Right lobe of liver (tissue), 6 donors: ENCODE data around the gene SPANXC. TPM values are rescaled to one million over a fixed set of nuclear protein-coding genes. Genes with fewer than 3 reads are reported as not detected.
"Not testable (repeated sequence)": the region's sequence is repeated elsewhere in the genome, so short reads cannot be mapped to it uniquely, and the experiment has no call there.

Source experiments
- ATAC-seq, 4 donors: fragments of 200-7000 bp; cut with Tn5 transposase; one replicate each; pipeline ENCODE4 v1.9.1; 2020; ENCODE audit warnings: mild to moderate bottlenecking in 4 of 4, moderate library complexity in 4 of 4
- DNase-seq, 3 donors: peaks; one replicate each; pipeline ENCODE4 v3.0.0-alpha.2; 2020
- H3K27ac ChIP-seq, 3 donors: fragments of 200-600 bp; one replicate each; pipeline ENCODE4 v1.8.0; 2022
- H3K27me3 ChIP-seq, 2 donors: fragments of 200-600 bp; one replicate each; pipeline ENCODE4 v1.8.0; 2022
- H3K36me3 ChIP-seq, 4 donors: fragments of 200-600 bp; sonication (generic) in 1 of 4; one replicate each; pipeline versions ENCODE4 v1.5.1 to v1.8.0; 2017 to 2022; ENCODE audit warnings: control low read depth in 1 of 4
- H3K4me1 ChIP-seq, 4 donors: fragments of 200-600 bp; sonication (generic) in 1 of 4; one replicate each; pipeline versions ENCODE4 v1.5.1 to v1.8.0; 2017 to 2022; ENCODE audit warnings: control low read depth in 1 of 4
- H3K4me3 ChIP-seq, 3 donors: fragments of 200-600 bp; one replicate each; pipeline ENCODE4 v1.8.0; 2022
- H3K9me3 ChIP-seq, 4 donors: fragments of 200-600 bp; sonication (generic) in 1 of 4; one replicate each; pipeline versions ENCODE4 v1.5.1 to v1.8.0; 2017 to 2022; ENCODE audit warnings: control low read depth in 1 of 4
- POLR2A ChIP-seq: fragments of 450-650 bp; IDR thresholded peaks from one replicate; pipeline ENCODE4 v1.6.1; 2017; ENCODE audit warnings: antibody characterized with exemption, mild to moderate bottlenecking
- WGBS: methylation state at CpG from one replicate; pipeline ENCODE4 v1.1.6; 2018; ENCODE audit warnings: low coverage, low lambda C conversion rate; ENCODE audit not compliant: insufficient coverage; ENCODE audit errors: missing lambda C conversion rate; 5-methylcytosine and 5-hydroxymethylcytosine counted together
- intact Hi-C, 2 donors: fragments of 100-400 bp; cut with DNase I; formaldehyde crosslinking; loops; one replicate each; pipeline versions ENCODE4 v1.11.2 to v1.14.1; 2022
- long read RNA-seq: library from polyadenylated mRNA; unstranded; transcript quantifications from one replicate; pipeline ENCODE4 v2.0.0, GENCODE V29; 2019
- total RNA-seq, 6 experiments: library from RNA; depleted of rRNA in 2 of 6; stranded (reverse); fragments of >200 nt in 2 of 6; fragmentation: NEBNext Ultra II Directional in 3 of 6; extraction: Animal tissue kit (Norgen Biotek cat#: 25700) in 3 of 6; gene quantifications; one replicate each; pipeline versions ENCODE4 v1.1.0 to v1.2.4, GENCODE V29; 2016 to 2023
- TF ChIP-seq, protein P1 (sequence below), 4 donors: fragments of 200-600 bp in 3 of 4; fragments of 450-650 bp in 1 of 4; IDR thresholded peaks; one replicate each; pipeline versions ENCODE4 v1.5.1 to v1.8.0; 2016 to 2022; ENCODE audit warnings: antibody characterized with exemption in 4 of 4, mild to moderate bottlenecking in 2 of 4
- donor health status: DM: no; HTN: yes; CAD: no.
- donor health status: DM: no; HTN: no; CAD: no.
- donor health status: DM: no; HTN: no; CAD: no.
- donor health status: DM: no; HTN: yes; CAD: no.
- donor health status: DM: no; HTN: yes; CAD: no.

The SPANXC gene, protein sequence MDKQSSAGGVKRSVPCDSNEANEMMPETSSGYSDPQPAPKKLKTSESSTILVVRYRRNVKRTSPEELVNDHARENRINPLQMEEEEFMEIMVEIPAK
- not detected for total RNA-seq
- long read RNA-seq = 0 reads

DNA sequence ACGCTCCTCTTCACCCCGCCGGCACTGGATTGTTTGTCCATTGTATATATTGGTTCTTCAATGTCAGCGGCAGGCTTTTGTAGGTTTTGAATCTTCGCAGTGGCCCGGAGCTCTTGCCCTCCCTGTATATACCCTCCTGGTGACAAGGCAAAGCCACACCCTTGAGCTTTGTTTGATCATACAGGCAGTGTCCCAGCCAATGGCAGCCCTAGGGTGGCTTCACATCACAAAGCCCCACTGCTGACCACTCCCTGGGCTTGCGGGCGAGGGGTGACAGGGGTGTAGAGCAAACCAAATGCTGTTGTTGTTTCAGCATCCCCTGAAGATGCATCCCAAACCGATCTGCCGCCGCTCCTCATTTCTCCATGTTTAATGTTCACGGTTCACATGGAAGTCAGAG is at the start of gene SPANXC:
SPANXC (minus strand) TSS at position 101 of the 400 bp plus-strand sequence; CDS start at position 41, 60 bp downstream.
- intact Hi-C loops, H3K9me3 ChIP-seq, H3K27me3 ChIP-seq, H3K27ac ChIP-seq, DNase-seq, H3K4me1 ChIP-seq, ATAC-seq, H3K36me3 ChIP-seq, H3K4me3 ChIP-seq: not testable (repeated sequence)
- WGBS = 76% methylated on average over 3 of the region's 12 CpGs

DNA sequence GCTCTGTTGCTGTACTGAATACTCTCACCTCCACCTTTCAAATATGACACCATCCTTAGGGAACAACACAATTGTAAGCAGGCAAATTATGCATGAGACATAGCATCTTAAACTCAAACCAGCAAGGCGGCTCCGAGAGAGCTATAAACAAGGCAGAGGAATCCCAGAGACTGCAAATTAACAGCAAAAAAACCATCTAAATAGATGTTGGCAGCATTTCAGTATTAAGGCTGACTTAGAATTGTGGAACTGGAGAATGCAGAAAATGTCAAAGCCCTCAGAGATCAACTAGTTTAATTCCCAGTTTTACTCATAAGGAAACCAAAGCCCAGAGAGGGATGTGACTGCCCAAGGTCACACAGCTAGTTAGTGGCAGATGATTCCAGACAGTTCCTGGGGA is 37.2 kb upstream of the SPANXC start:
- no peak for DNase-seq
- H3K36me3 ChIP-seq = no peaks in the 10 kb centered on the region
- no peaks in the 10 kb centered on the region for H3K27me3 ChIP-seq
- no peaks in the 10 kb centered on the region for H3K4me1 ChIP-seq
- intact Hi-C loops = no loop called here
- TF ChIP-seq, protein P1, sequence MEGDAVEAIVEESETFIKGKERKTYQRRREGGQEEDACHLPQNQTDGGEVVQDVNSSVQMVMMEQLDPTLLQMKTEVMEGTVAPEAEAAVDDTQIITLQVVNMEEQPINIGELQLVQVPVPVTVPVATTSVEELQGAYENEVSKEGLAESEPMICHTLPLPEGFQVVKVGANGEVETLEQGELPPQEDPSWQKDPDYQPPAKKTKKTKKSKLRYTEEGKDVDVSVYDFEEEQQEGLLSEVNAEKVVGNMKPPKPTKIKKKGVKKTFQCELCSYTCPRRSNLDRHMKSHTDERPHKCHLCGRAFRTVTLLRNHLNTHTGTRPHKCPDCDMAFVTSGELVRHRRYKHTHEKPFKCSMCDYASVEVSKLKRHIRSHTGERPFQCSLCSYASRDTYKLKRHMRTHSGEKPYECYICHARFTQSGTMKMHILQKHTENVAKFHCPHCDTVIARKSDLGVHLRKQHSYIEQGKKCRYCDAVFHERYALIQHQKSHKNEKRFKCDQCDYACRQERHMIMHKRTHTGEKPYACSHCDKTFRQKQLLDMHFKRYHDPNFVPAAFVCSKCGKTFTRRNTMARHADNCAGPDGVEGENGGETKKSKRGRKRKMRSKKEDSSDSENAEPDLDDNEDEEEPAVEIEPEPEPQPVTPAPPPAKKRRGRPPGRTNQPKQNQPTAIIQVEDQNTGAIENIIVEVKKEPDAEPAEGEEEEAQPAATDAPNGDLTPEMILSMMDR (IDR thresholded peaks at IDR 0.05) = no peak
- TF ChIP-seq POLR2A = no peak
- ATAC-seq = no peak
- H3K4me3 ChIP-seq = no peak overlapping the region
- 50% methylated on average over 2 of the region's 2 CpGs for WGBS
- H3K27ac ChIP-seq = no peak overlapping the region
- H3K9me3 ChIP-seq = no peaks in the 10 kb centered on the region

DNA sequence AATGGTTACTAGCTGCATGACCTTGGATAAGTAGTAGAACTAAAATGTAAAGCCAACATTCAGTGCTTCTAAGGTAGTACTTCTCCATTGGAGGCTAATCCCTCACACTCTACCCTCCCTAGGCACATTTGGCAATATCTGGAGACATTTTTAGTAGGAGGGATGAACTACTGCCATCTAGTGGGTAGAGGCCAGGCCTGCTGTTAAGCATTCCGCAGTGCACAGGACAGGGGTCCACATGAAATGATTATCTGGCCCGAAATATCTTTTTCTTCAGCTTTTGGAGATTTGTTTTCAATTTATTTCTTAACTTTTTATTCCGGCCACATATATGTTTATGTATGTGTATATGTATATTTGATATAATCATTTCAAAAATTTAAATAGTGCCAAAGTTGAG is 36.0 kb upstream of the SPANXC start:
- Histone ChIP-seq H3K9me3 (no peaks in the 10 kb centered on the region), H3K27me3 (no peaks in the 10 kb centered on the region), H3K4me3 (no peak overlapping the region), H3K36me3 (no peaks in the 10 kb centered on the region), H3K4me1 (no peaks in the 10 kb centered on the region), H3K27ac (no peak overlapping the region)
- no peak for TF ChIP-seq POLR2A
- TF ChIP-seq, protein P1 (IDR thresholded peaks at IDR 0.05) = peak; percentile 46 to 79 (median 74)
- peak; percentile 72 to 87 (median 82) for ATAC-seq
- intact Hi-C loops = no loop called here
- DNase-seq = no peak
- 34% methylated on average over 3 of the region's 3 CpGs for WGBS

DNA sequence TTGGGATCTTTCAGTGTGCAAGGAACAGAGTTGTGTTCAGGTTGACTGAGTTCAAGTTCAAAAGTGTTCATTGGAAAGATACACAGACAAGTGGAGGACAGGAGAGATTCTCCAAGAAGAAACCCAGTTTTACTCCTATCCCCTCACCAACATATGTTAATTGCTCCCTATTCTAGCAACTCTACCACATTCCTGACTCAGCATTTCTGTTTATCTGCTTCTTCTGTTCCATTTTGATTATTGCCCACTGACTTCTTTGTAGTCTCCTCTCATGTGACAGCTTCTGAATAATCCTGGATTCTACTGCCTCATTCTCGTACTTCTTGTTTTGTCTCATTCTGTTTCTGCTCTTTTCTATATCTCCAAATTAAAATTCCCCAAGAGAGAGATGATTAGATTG is 15.8 kb upstream of the SPANXC start:
- no peak for ATAC-seq
- TF ChIP-seq, protein P1 (IDR thresholded peaks at IDR 0.05) = no peak
- TF ChIP-seq POLR2A = no peak
- 32% methylated on average over 1 of the region's 1 CpG for WGBS
- no peaks in the 10 kb centered on the region for H3K27me3 ChIP-seq
- H3K4me3 ChIP-seq = no peak overlapping the region
- no peaks in the 10 kb centered on the region for H3K4me1 ChIP-seq
- H3K36me3 ChIP-seq = no peaks in the 10 kb centered on the region
- intact Hi-C loops = no loop called here
- DNase-seq = no peak
- no peak overlapping the region for H3K27ac ChIP-seq
- no peaks in the 10 kb centered on the region for H3K9me3 ChIP-seq

DNA sequence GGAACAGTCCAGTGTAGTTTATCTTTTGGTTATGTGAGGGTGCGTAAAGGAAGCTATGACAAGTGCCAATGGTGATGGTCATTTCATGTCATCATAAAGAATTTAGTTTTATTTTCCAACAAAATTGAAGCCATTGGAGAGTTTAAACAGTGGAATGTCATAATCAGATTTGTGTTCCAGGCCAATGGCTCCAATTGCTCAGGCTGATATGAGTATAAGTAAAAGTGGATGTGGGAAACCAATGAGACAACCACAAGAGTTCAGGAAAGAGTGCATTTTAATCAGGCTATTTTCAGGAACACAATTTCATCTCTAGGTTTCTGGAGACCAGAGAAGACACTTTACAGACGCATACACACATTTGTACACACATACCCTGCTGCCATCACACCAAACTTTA is 20.7 kb downstream of the SPANXC start:
- DNase-seq = no peak
- Histone ChIP-seq H3K9me3 (no peaks in the 10 kb centered on the region), H3K36me3 (no peaks in the 10 kb centered on the region), H3K27me3 (no peaks in the 10 kb centered on the region), H3K4me3 (no peak overlapping the region), H3K27ac (no peak overlapping the region), H3K4me1 (no peaks in the 10 kb centered on the region)
- ATAC-seq = no peak
- WGBS = 61% methylated on average over 2 of the region's 2 CpGs
- TF ChIP-seq POLR2A = no peak
- TF ChIP-seq, protein P1 (IDR thresholded peaks at IDR 0.05) = no peak
- intact Hi-C loops = no loop called here
